Sigmoid colon (tissue), 7 donors: ENCODE data around the gene LPCAT1. TPM values are rescaled to one million over a fixed set of nuclear protein-coding genes. Genes with fewer than 3 reads are reported as not detected.
A peak's percentile ranks its signal among the peaks of the same experiment; 100 is the strongest.

Experiments used
- DNase-seq: peaks from one replicate; pipeline ENCODE4 v3.0.0-alpha.2; 2019
- H3K27ac ChIP-seq, 4 donors: fragments of 200-600 bp; sonication (generic); one replicate each; pipeline ENCODE4 v1.5.1; 2016 to 2019; ENCODE audit warnings: mild to moderate bottlenecking in 1 of 4
- H3K27me3 ChIP-seq, 3 donors: fragments of 200-600 bp; sonication (generic); one replicate each; pipeline ENCODE4 v1.5.1; 2019; ENCODE audit warnings: mild to moderate bottlenecking in 1 of 3
- H3K36me3 ChIP-seq, 4 donors: fragments of 200-600 bp; sonication (generic); one replicate each; pipeline ENCODE4 v1.5.1; 2016 to 2019
- H3K4me1 ChIP-seq, 4 donors: fragments of 200-600 bp; sonication (generic); one replicate each; pipeline ENCODE4 v1.5.1; 2017 to 2019
- H3K4me3 ChIP-seq, 4 donors: fragments of 200-600 bp; sonication (generic); one replicate each; pipeline ENCODE4 v1.5.1; 2017 to 2019; ENCODE audit warnings: mild to moderate bottlenecking in 2 of 4, moderate library complexity in 1 of 4
- H3K9me3 ChIP-seq, 4 donors: fragments of 200-600 bp in 3 of 4; sonication (generic) in 3 of 4; one replicate each; pipeline versions ENCODE4 v1.5.1 to v1.6.1; 2013 to 2019
- EP300 ChIP-seq, 4 donors: sonication (generic); formaldehyde crosslinking; IDR thresholded peaks; one replicate each; pipeline ENCODE4 v1.6.1; 2017; ENCODE audit warnings: antibody characterized with exemption in 4 of 4
- POLR2A ChIP-seq, 2 donors: fragments of 450-650 bp; IDR thresholded peaks; one replicate each; pipeline ENCODE4 v1.6.1; 2016; ENCODE audit warnings: antibody characterized with exemption in 2 of 2, mild to moderate bottlenecking in 2 of 2, moderate library complexity in 2 of 2
- POLR2AphosphoS5 ChIP-seq, 4 donors: sonication (generic); formaldehyde crosslinking; IDR thresholded peaks; one replicate each; pipeline ENCODE4 v1.6.1; 2017; ENCODE audit warnings: antibody characterized with exemption in 4 of 4
- WGBS, 2 donors: extraction: QIAGEN DNeasy Blood & Tissue Kit; methylation state at CpG; one replicate each; pipeline ENCODE4 v1.1.7; 2013; 5-methylcytosine and 5-hydroxymethylcytosine counted together
- intact Hi-C: fragments of 100-400 bp; cut with DNase I; formaldehyde crosslinking; loops from one replicate; pipeline ENCODE4 v1.15.1; 2023
- polyA plus RNA-seq, 3 donors: library from polyadenylated mRNA; stranded (reverse); fragments of 200-250 nt; gene quantifications; one replicate each; pipeline ENCODE4 v1.2.3, GENCODE V29; 2013
- total RNA-seq, 4 donors: library from RNA; depleted of rRNA; stranded (reverse); fragments of >200 nt; gene quantifications; one replicate each; pipeline ENCODE4 v1.1.0, GENCODE V29; 2016
- TF ChIP-seq, protein P1 (sequence below), 4 experiments: fragments of 450-650 bp in 3 of 4; fragments of 200-600 bp in 1 of 4; IDR thresholded peaks; one replicate each; pipeline ENCODE4 v1.5.1; 2016 to 2019; ENCODE audit warnings: antibody characterized with exemption in 4 of 4, mild to moderate bottlenecking in 3 of 4, moderate library complexity in 2 of 4
- donor health status: healthy with polysubstance abuse.
- donor health status: Bipolar disorder and iron deficiency.
- donor health status: healthy.

The LPCAT1 gene
- total and polyA plus RNA-seq, 7 donors, result 4.2 to 35.1 (median 22.2) TPM

DNA sequence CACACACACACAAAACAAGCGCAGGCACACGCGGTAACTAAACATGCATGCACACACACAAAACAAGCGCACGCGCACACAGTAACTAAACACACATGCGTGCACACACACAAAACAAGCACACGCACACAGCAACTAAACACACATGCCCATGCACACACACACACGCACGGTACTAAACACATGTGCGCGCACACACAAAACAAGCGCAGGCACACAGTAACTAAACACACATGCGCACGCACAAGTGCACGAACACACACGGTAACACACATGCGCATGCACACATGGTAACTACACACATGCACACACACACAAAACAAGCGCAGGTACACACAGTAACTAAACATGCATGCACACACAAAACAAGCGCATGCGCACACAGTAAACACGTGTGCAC is 58.6 kb downstream of the LPCAT1 start:
- WGBS, 2 donors, result 97 to 98% methylated on average over 22 of the region's 22 CpGs
- no peaks in the 10 kb centered on the region for H3K4me1 ChIP-seq
- TF ChIP-seq POLR2AphosphoS5 (IDR thresholded peaks at IDR 0.05), result no peak
- no peak for TF ChIP-seq EP300 (IDR thresholded peaks at IDR 0.05)
- TF ChIP-seq POLR2A (IDR thresholded peaks at IDR 0.05), result no peak
- TF ChIP-seq, protein P1, sequence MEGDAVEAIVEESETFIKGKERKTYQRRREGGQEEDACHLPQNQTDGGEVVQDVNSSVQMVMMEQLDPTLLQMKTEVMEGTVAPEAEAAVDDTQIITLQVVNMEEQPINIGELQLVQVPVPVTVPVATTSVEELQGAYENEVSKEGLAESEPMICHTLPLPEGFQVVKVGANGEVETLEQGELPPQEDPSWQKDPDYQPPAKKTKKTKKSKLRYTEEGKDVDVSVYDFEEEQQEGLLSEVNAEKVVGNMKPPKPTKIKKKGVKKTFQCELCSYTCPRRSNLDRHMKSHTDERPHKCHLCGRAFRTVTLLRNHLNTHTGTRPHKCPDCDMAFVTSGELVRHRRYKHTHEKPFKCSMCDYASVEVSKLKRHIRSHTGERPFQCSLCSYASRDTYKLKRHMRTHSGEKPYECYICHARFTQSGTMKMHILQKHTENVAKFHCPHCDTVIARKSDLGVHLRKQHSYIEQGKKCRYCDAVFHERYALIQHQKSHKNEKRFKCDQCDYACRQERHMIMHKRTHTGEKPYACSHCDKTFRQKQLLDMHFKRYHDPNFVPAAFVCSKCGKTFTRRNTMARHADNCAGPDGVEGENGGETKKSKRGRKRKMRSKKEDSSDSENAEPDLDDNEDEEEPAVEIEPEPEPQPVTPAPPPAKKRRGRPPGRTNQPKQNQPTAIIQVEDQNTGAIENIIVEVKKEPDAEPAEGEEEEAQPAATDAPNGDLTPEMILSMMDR (IDR thresholded peaks at IDR 0.05), result no peak
- intact Hi-C loops, result no loop called here
- H3K27me3 ChIP-seq, result no peaks in the 10 kb centered on the region
- no peak for DNase-seq
- H3K4me3 ChIP-seq, result no peak overlapping the region
- H3K27ac ChIP-seq, result no peak overlapping the region
- peaks cover 5 to 65% (median 21%) of the 10 kb centered on the region in 4 donors for H3K36me3 ChIP-seq
- no peaks in the 10 kb centered on the region for H3K9me3 ChIP-seq

DNA sequence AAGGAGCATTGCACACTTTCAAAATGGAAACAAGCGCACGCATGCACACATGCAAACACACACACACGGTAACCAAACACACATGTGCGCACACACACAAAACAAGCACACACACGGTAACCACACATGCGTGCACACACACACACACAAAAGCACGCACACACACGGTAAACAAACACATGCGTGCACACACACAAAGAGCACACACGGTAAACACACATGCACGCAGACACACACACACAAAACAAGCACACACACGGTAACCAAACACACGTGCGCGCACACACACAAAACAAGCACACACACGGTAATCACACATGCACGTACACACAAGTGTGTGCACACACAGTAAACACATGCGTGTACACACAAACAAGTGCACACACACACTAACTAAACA is 59.2 kb downstream of the LPCAT1 start:
- DNase-seq, result no peak
- no peak for TF ChIP-seq EP300 (IDR thresholded peaks at IDR 0.05)
- Histone ChIP-seq H3K9me3 (no peaks in the 10 kb centered on the region), H3K4me3 (no peak overlapping the region), H3K36me3 (peaks cover 5 to 66% (median 21%) of the 10 kb centered on the region in 4 donors), H3K27ac (no peak overlapping the region), H3K4me1 (no peaks in the 10 kb centered on the region), H3K27me3 (no peaks in the 10 kb centered on the region)
- 91 to 92% methylated on average over 18 of the region's 18 CpGs for WGBS, 2 donors
- intact Hi-C loops, result no loop called here

DNA sequence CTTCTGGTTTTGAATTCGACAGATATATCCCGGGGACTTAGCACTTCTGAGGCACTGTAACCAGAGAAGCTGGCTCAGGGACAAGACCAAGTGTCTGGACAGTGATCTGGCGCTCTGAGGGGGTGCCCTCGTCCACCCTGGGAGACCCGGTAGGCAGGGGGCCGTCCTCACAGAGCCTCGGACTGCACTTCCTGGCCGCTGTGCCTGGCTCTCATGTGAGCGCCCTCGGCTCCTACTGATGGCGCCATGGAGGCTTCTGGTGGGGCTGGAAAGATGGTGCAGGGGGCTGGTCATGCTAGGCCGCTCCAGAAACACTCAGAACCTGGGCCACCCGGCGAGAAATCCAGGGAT is 59.7 kb downstream of the LPCAT1 start:
- Histone ChIP-seq H3K36me3 (peaks cover 5 to 66% (median 21%) of the 10 kb centered on the region in 4 donors), H3K27me3 (no peaks in the 10 kb centered on the region), H3K9me3 (no peaks in the 10 kb centered on the region), H3K27ac (no peak overlapping the region), H3K4me3 (no peak overlapping the region), H3K4me1 (no peaks in the 10 kb centered on the region)
- DNase-seq, result no peak
- TF ChIP-seq POLR2A (IDR thresholded peaks at IDR 0.05) (no peak), EP300 (IDR thresholded peaks at IDR 0.05) (no peak), POLR2AphosphoS5 (IDR thresholded peaks at IDR 0.05) (no peak)
- TF ChIP-seq, protein P1 (IDR thresholded peaks at IDR 0.05), result no peak
- 96 to 97% methylated on average over 14 of the region's 14 CpGs for WGBS, 2 donors
- intact Hi-C loops, result no loop called here

DNA sequence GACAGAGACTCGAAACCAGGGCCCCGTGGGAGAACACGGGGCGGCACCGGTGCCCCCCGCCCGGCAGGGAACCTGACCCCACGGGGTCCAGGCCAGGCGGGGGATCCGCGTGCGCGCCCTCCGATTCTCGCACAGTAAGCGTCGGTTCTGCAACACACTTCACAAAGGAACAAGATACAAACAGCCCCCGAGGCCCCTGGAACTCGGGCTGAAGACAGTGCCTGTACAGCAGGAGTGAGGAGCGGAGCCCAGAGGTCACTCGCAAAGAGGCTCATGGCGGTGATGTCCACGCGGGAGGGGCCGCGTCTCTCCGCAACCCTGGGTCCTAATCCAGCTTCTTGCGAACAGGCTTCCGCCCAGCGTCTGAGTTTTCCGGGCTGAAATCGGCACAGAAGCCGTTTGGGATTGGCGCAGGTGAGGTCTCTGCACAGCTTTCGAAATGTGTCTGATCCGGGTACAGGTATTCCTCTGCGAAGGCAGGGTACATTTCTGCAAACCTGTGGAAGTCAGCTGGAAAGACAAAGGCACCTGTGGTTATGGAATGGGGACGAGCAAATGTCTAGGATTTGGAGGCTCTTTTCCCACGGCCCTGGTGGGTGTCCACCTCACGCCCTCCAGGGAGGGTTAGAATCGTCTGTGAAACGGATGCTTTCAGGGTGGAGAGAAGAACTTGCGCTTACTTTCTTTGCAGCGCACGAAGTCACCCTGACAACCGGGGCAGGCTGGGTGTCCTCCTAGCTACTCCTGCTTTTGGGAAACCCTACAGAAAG is 60.2 kb downstream of the LPCAT1 start:
- no peak overlapping the region for H3K4me3 ChIP-seq
- H3K27me3 ChIP-seq, result no peaks in the 10 kb centered on the region
- H3K27ac ChIP-seq, result no peak overlapping the region
- no peaks in the 10 kb centered on the region for H3K4me1 ChIP-seq
- H3K36me3 ChIP-seq, result peaks cover 5 to 66% (median 21%) of the 10 kb centered on the region in 4 donors
- TF ChIP-seq POLR2AphosphoS5 (IDR thresholded peaks at IDR 0.05), result no peak
- TF ChIP-seq, protein P1 (IDR thresholded peaks at IDR 0.05), result no peak
- TF ChIP-seq EP300 (IDR thresholded peaks at IDR 0.05), result no peak
- TF ChIP-seq POLR2A (IDR thresholded peaks at IDR 0.05), result no peak
- no peaks in the 10 kb centered on the region for H3K9me3 ChIP-seq
- no peak for DNase-seq
- WGBS, 2 donors, result 96 to 97% methylated on average over 46 of the region's 46 CpGs
- intact Hi-C loops, result no loop called here

DNA sequence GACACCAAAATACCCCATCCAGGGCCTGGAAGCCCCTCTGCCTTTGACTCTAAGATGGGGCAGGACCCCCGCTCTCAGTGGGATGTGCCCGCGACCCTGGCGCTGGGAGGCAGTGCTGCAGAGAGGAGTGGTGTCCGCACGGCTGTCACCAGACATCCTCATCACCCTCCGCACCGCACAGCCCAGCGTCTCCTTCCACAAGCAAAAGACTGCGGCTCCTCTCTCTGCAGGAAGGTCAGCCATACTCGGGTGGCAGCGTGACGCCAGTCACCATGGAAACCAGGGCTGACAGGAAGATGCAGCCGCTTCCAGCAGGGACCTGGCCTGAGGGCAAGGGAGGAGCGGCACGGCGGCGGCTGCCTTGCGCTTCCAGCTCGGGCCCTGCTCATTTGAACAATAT is 61.4 kb downstream of the LPCAT1 start:
- TF ChIP-seq EP300 (IDR thresholded peaks at IDR 0.05) (no peak), POLR2A (IDR thresholded peaks at IDR 0.05) (no peak), POLR2AphosphoS5 (IDR thresholded peaks at IDR 0.05) (no peak)
- TF ChIP-seq, protein P1 (IDR thresholded peaks at IDR 0.05), result no peak
- H3K27ac ChIP-seq, result no peak overlapping the region
- H3K9me3 ChIP-seq, result peaks cover 0 to 2% (median 0%) of the 10 kb centered on the region in 4 donors
- WGBS, 2 donors, result 92% methylated on average over 20 of the region's 20 CpGs
- H3K4me3 ChIP-seq, result no peak overlapping the region
- intact Hi-C loops, result no loop called here
- peak; percentile 34 for DNase-seq
- no peaks in the 10 kb centered on the region for H3K4me1 ChIP-seq
- H3K36me3 ChIP-seq, result peaks cover 5 to 63% (median 21%) of the 10 kb centered on the region in 4 donors
- H3K27me3 ChIP-seq, result no peaks in the 10 kb centered on the region
